Measurements from ENCODE around the gene HEXB. TPM values are rescaled to one million over a fixed set of nuclear protein-coding genes. Genes with fewer than 3 reads are reported as not detected.

HEXB gene
- total and polyA plus RNA-seq, 2 donors (not counting 3 experiments of a cell fraction or from before 2014, with no cell fraction given): 128 to 182 TPM

GRCh38 chr5:74642543-74642863 lies 42.5 kb upstream of the HEXB start:
- Histone ChIP-seq H3K4me3 (replicated peaks in 1 of 3; ENCODE audit: insufficient read depth in 1 of 3, low read depth in 1 of 3, low read length in 3 of 3) (no peak overlapping the region), H3K27me3 (ENCODE audit: control insufficient read depth in 2 of 2, insufficient read depth in 2 of 2, low read length in 2 of 2) (no peaks in the 10 kb centered on the region), H3K4me1 (ENCODE audit: control insufficient read depth, extremely low read depth, insufficient read depth, low read length) (peaks cover 49% of the 10 kb centered on the region), H3K9me1 (replicated peaks; ENCODE audit: control insufficient read depth, extremely low read depth, insufficient read depth, low read length) (no peaks in the 10 kb centered on the region), H2AFZ (ENCODE audit: low read depth, low read length) (peak overlapping the region; percentile 24), H3K4me2 (ENCODE audit: insufficient read depth, low read length) (peak overlapping the region; percentile 84), H3K9me3 (replicated peaks; ENCODE audit: control insufficient read depth, insufficient read depth, low read length) (no peaks in the 10 kb centered on the region), H3K36me3 (ENCODE audit: control insufficient read depth in 2 of 2, extremely low read depth in 1 of 2, insufficient read depth in 2 of 2, low read length in 2 of 2) (no peaks in the 10 kb centered on the region), H3K79me2 (ENCODE audit: control insufficient read depth, insufficient read depth, low read length) (peaks cover 28% of the 10 kb centered on the region), H4K20me1 (replicated peaks; ENCODE audit: control insufficient read depth, extremely low read depth, insufficient read depth, low read length) (no peaks in the 10 kb centered on the region), H3K9ac (replicated peaks; ENCODE audit: extremely low read depth, insufficient read depth, low read length) (peak overlapping the region; percentile 82), H3K27ac (ENCODE audit: insufficient read depth, low read depth, low read length) (peak overlapping the region; percentile 91)
- FAIRE-seq (no peak), DNase-seq (ENCODE audit: low read depth, low spot score) (no peak)
- TF ChIP-seq EZH2 (IDR thresholded peaks at IDR 0.05; ENCODE audit: borderline replicate concordance, low read depth, low read length, severe bottlenecking): no peak
- TF ChIP-seq JUN (IDR thresholded peaks at IDR 0.05; ENCODE audit: borderline replicate concordance, insufficient read depth, insufficient read length, low read depth): no peak
- no peak for TF ChIP-seq MAX (IDR thresholded peaks at IDR 0.05; ENCODE audit: insufficient read depth, insufficient read length)
- no peak for TF ChIP-seq POLR2A (IDR thresholded peaks at IDR 0.05; ENCODE audit: low read depth, low read length)
- no peak for TF ChIP-seq MYC (IDR thresholded peaks at IDR 0.05; ENCODE audit: low read depth, low read length)
- no peak for TF ChIP-seq POLR2AphosphoS5 (IDR thresholded peaks at IDR 0.05; ENCODE audit: insufficient read depth, low read depth, low read length)
- no peak for TF ChIP-seq FOS (IDR thresholded peaks at IDR 0.05; ENCODE audit: borderline replicate concordance, insufficient read depth, low read length)
- no peak for TF ChIP-seq GATA2 (IDR thresholded peaks at IDR 0.05; ENCODE audit: insufficient read depth, insufficient read length, low read depth, low read length)
- TF ChIP-seq CTCF (IDR thresholded peaks at IDR 0.05; ENCODE audit: extremely low read depth in 1 of 2, insufficient read depth in 1 of 2, low read depth in 1 of 2, low read length in 2 of 2): no peak
- CTCF ChIA-PET: interaction anchor here (0.9 to 7.4 kb wide), 11 partner anchors 11 to 740 kb away, joined by 3 to 78 read pairs (median 14); no protein-coding TSS in a partner anchor
- dilution Hi-C loops (cut with MboI; ENCODE audit: extremely low pct_ligation_motif_present, low sequenced_read_pairs) (no loop called here), intact Hi-C loops (cut with micrococcal nuclease) (loop anchor here (1.0 to 5.0 kb wide), 7 partner anchors 315 to 657 kb away; no protein-coding TSS in a partner anchor)
- BruUV-seq (replicated peaks): no TSS peak
- POLR2A ChIA-PET: no interaction called here
